Transverse colon (tissue), 4 donors: Measurements from ENCODE around the gene INPP5J. TPM values are rescaled to one million over a fixed set of nuclear protein-coding genes. Genes with fewer than 3 reads are reported as not detected.
A peak's percentile ranks its signal among the peaks of the same experiment; 100 is the strongest.
"Not testable (repeated sequence)": the region's sequence is repeated elsewhere in the genome, so short reads cannot be mapped to it uniquely, and the experiment has no call there.

Experiments
- DNase-seq: peaks from one replicate; pipeline ENCODE4 v3.0.0-alpha.2; 2019
- H3K27ac ChIP-seq, 4 donors: fragments of 200-600 bp; sonication (generic); 2 replicates each; pipeline ENCODE4 v1.5.1; 2016 to 2018; ENCODE audit warnings: inconsistent platforms in 4 of 4
- H3K27me3 ChIP-seq: fragments of 200-600 bp; sonication (generic); 2 replicates; pipeline ENCODE4 v1.5.1; 2017; ENCODE audit warnings: inconsistent platforms
- H3K36me3 ChIP-seq, 4 donors: fragments of 200-600 bp; sonication (generic); 2 replicates each; pipeline ENCODE4 v1.5.1; 2017 to 2019; ENCODE audit warnings: inconsistent platforms in 4 of 4
- H3K4me1 ChIP-seq, 4 donors: fragments of 200-600 bp; sonication (generic); 2 replicates each; pipeline ENCODE4 v1.5.1; 2017 to 2020; ENCODE audit warnings: inconsistent platforms in 4 of 4
- H3K4me3 ChIP-seq, 4 donors: fragments of 200-600 bp; sonication (generic); 1 replicate in 1 of 4; 2 replicates in 3 of 4; pipeline versions ENCODE4 v1.5.1 to v1.6.1; 2017 to 2019; ENCODE audit warnings: inconsistent platforms in 4 of 4
- H3K9me3 ChIP-seq, 2 donors: fragments of 200-600 bp; sonication (generic); 2 replicates each; pipeline ENCODE4 v1.5.1; 2017 to 2019; ENCODE audit warnings: inconsistent platforms in 2 of 2
- EP300 ChIP-seq: sonication (generic); formaldehyde crosslinking; IDR thresholded peaks from one replicate; pipeline ENCODE4 v1.6.1; 2017; ENCODE audit warnings: antibody characterized with exemption, low read depth
- POLR2A ChIP-seq: fragments of 450-650 bp; IDR thresholded peaks from one replicate; pipeline ENCODE4 v1.6.1; 2016; ENCODE audit warnings: antibody characterized with exemption, mild to moderate bottlenecking, moderate library complexity
- POLR2AphosphoS5 ChIP-seq, 3 donors: sonication (generic); formaldehyde crosslinking; IDR thresholded peaks; one replicate each; pipeline ENCODE4 v1.6.1; 2016; ENCODE audit warnings: antibody characterized with exemption in 3 of 3
- WGBS, 2 donors: methylation state at CpG; one replicate each; pipeline ENCODE4 v1.1.5; 2018; ENCODE audit warnings: low coverage in 1 of 2; 5-methylcytosine and 5-hydroxymethylcytosine counted together
- in situ Hi-C, 4 donors: fragments of 200-750 bp; cut with MboI; loops; one replicate each; pipeline versions ENCODE4 v1.15.0 to v1.15.1; 2017; ENCODE audit warnings: low sequenced_read_pairs in 3 of 4, low pct_ligation_motif_present in 1 of 4, low pct_unique_long_range_greater_than_20kb in 1 of 4
- intact Hi-C: fragments of 100-400 bp; cut with DNase I; formaldehyde crosslinking; loops from one replicate; pipeline ENCODE4 v1.15.1; 2023; ENCODE audit warnings: low total_unique reads
- total RNA-seq, 4 donors: library from RNA; depleted of rRNA; stranded (reverse); fragments of >200 nt; gene quantifications; one replicate each; pipeline ENCODE4 v1.1.0, GENCODE V29; 2016
- TF ChIP-seq, protein P1 (sequence below), 5 experiments: fragments of 200-600 bp in 3 of 5; fragments of 450-650 bp in 2 of 5; sonication (generic) in 3 of 5; IDR thresholded peaks; 1 replicate in 2 of 5; 2 replicates in 3 of 5; pipeline ENCODE4 v1.5.1; 2016 to 2017; ENCODE audit warnings: antibody characterized with exemption in 5 of 5, inconsistent platforms in 3 of 5, mild to moderate bottlenecking in 2 of 5, moderate library complexity in 1 of 5

The INPP5J gene
- total RNA-seq, 4 donors from 2014 or later, result 22.4 to 51.2 (median 30.8) TPM

DNA sequence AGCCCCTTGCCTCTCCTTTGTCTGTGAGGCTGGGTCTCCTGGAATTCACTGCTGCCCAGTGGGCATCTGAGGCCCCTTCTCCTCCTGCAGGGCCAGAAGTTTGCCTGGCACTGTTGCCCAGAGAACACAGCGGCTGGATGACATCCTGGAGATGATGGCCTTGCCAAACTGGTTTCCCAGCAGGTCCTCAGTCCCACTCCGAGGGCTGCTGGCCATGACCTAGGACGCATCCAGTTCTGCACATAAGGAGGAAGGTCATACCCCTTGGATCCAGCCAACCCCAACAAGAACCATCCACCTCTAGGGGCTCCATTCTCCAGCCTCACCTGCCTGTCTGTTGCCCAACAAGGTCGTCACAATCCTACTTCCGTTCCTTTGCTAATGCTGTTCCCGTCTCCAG, 45.1 kb upstream of the INPP5J start:
- H3K9me3 ChIP-seq, result no peaks in the 10 kb centered on the region
- WGBS, 2 donors, result 87 to 100% methylated on average over 1 to 6 of the region's 6 CpGs
- DNase-seq, result no peak
- no peaks in the 10 kb centered on the region for H3K36me3 ChIP-seq
- TF ChIP-seq EP300, result no peak
- no peak for TF ChIP-seq POLR2AphosphoS5 (IDR thresholded peaks at IDR 0.05)
- TF ChIP-seq, protein P1, sequence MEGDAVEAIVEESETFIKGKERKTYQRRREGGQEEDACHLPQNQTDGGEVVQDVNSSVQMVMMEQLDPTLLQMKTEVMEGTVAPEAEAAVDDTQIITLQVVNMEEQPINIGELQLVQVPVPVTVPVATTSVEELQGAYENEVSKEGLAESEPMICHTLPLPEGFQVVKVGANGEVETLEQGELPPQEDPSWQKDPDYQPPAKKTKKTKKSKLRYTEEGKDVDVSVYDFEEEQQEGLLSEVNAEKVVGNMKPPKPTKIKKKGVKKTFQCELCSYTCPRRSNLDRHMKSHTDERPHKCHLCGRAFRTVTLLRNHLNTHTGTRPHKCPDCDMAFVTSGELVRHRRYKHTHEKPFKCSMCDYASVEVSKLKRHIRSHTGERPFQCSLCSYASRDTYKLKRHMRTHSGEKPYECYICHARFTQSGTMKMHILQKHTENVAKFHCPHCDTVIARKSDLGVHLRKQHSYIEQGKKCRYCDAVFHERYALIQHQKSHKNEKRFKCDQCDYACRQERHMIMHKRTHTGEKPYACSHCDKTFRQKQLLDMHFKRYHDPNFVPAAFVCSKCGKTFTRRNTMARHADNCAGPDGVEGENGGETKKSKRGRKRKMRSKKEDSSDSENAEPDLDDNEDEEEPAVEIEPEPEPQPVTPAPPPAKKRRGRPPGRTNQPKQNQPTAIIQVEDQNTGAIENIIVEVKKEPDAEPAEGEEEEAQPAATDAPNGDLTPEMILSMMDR (IDR thresholded peaks at IDR 0.05), result no peak
- TF ChIP-seq POLR2A, result no peak
- in situ Hi-C loops, result no loop called here
- H3K27me3 ChIP-seq, result no peaks in the 10 kb centered on the region
- H3K4me3 ChIP-seq, result no peak overlapping the region
- H3K27ac ChIP-seq, result peak overlapping the region in 3 of 4 donors; percentile 96 to 97 (median 97)
- intact Hi-C loops, result no loop called here
- peaks cover 7 to 41% (median 31%) of the 10 kb centered on the region in 4 donors for H3K4me1 ChIP-seq

DNA sequence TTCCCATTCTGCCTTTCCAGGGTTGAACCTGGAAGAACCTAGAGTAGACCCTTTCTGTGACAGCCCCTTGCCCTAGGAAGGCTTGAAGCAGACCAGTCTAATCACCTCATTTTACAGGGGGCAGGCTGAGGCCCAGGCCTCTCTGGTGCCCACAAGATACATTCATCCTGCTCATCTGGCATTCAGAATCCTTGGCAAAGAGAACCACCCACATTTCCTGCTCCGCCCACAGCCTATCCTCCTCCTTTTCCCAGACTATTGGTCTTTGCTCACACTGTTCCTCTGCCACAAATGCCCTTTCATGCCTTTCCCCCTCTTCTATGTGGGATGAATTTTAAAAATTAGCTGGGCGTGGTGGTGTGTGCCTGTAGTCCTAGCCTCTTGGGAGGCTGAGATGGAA, 44.4 kb upstream of the INPP5J start:
- H3K9me3 ChIP-seq, H3K36me3 ChIP-seq, in situ Hi-C loops, H3K27me3 ChIP-seq, intact Hi-C loops, H3K4me3 ChIP-seq: not testable (repeated sequence)
- WGBS, 2 donors, result 53 to 54% methylated on average over 2 of the region's 2 CpGs
- peak; percentile 41 for DNase-seq
- Histone ChIP-seq H3K27ac (peak overlapping the region; percentile 90 to 97 (median 96)), H3K4me1 (peaks cover 14 to 48% (median 38%) of the 10 kb centered on the region in 4 donors)

DNA sequence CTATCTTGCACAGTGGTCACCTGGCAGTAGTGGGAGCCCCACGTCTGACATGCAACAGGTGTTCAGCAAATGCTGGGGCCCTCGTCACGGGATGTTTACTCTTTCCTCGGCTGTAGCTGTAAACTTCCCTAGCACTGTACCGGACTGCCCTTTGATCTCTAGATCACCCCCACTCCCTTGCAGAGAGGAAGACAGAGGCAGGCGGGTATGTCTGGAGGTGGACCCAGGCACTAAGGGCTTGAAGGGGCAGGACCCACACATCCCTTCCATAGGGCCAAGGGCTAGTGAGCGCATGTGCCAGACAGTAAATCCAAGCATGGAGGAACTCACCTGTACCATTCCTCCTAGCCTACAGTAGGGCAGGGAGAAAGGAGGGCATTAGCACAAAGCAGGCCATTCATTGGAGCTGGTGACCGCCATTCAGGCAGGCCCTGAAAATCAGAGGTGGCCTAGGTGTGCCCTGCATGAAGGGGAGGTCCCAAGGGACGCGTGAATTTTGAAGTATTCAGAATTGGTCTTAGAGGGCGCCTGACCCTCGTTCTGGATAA, 43.6 kb upstream of the INPP5J start:
- TF ChIP-seq POLR2AphosphoS5 (IDR thresholded peaks at IDR 0.05), result peak in 2 of 3 donors; percentile 15 to 40
- TF ChIP-seq, protein P1 (IDR thresholded peaks at IDR 0.05), result no peak
- no peak for TF ChIP-seq EP300
- TF ChIP-seq POLR2A, result peak; percentile 4
- Histone ChIP-seq H3K4me1 (peaks cover 22 to 56% (median 46%) of the 10 kb centered on the region in 4 donors), H3K9me3 (no peaks in the 10 kb centered on the region), H3K4me3 (no peak overlapping the region), H3K27me3 (no peaks in the 10 kb centered on the region), H3K36me3 (no peaks in the 10 kb centered on the region), H3K27ac (peak overlapping the region; percentile 90 to 97 (median 96))
- DNase-seq, result peak; percentile 77
- WGBS, 2 donors, result 54% methylated on average over 12 of the region's 12 CpGs; no CpG with 5 or more reads in 1 of the 2 donors
- intact Hi-C loops (no loop called here), in situ Hi-C loops (no loop called here)

DNA sequence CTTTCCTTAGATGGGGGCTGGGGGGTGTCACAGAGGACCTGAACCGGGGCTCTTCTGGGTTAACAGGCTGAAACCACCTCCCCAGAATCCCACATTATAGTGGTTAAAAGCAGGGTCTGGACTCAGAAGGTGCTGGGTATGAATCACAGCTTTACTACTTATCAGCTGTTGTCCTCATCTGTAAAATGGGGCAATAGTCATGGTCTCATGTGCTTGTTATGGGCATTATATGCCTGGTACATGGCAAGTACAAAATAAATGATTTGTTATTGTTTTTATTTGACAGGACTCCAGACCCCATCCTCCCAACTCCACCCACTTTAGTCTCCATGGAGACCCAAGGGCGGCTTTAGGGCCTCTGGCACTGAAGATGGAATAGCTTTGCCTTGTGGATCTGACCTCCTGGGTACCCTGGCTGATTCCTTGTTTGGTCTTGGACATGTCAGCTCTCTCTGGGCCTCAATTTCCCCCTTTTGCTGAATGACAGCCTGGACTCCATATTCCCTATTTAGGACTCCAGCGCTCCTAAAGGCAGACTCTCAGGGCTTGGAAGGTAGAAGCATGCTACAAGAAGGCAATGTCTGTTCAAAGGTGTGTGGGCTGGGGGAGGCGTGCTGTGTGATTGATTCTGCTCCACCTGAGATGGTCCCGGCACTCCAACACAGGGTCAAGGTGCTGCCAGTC, 42.5 kb upstream of the INPP5J start:
- intact Hi-C loops, result no loop called here
- H3K27me3 ChIP-seq, result no peaks in the 10 kb centered on the region
- peak overlapping the region; percentile 26 to 71 (median 63) for H3K4me3 ChIP-seq
- no peaks in the 10 kb centered on the region for H3K9me3 ChIP-seq
- H3K27ac ChIP-seq, result peak overlapping the region; percentile 90 to 97 (median 96)
- H3K4me1 ChIP-seq, result peaks cover 24 to 66% (median 51%) of the 10 kb centered on the region in 4 donors
- in situ Hi-C loops, result loop anchor here (5.0 to 10.0 kb wide), 2 partner anchors 113 to 136 kb away; partner anchors contain the start of genes MORC2 (in 1 of the 4) and TUG1 (in 1 of the 4)
- TF ChIP-seq, protein P1 (IDR thresholded peaks at IDR 0.05), result no peak
- TF ChIP-seq POLR2AphosphoS5 (IDR thresholded peaks at IDR 0.05) (peak in 1 of 3 donors; percentile 46), POLR2A (no peak)
- 31% methylated on average over 5 of the region's 5 CpGs; no CpG with 5 or more reads in 1 of the 2 donors for WGBS, 2 donors
- no peak for DNase-seq
- H3K36me3 ChIP-seq, result no peaks in the 10 kb centered on the region
